22Rv1 (cell line): ENCODE results near the gene TNFSF18.

Source experiments
- CTCF ChIP-seq: fragments of 450-650 bp; IDR thresholded peaks from 2 replicates; pipeline ENCODE4 v1.5.1; 2017; ENCODE audit warnings: mild to moderate bottlenecking
- ZFX ChIP-seq: fragments of 450-650 bp; IDR thresholded peaks from 2 replicates; pipeline ENCODE4 v1.6.1; 2017; ENCODE audit warnings: antibody characterized with exemption, borderline replicate concordance

GRCh38 chr1:173095632-173096031 is 44.9 kb upstream of the TNFSF18 start:
- no peak for TF ChIP-seq CTCF
- TF ChIP-seq ZFX, result no peak
